GM21737 (cell line): ENCODE data around the gene PPIL1.

Experiments
- ATAC-seq: cut with Tn5 transposase; IDR thresholded peaks from one replicate; pipeline ENCODE4 v1.9.1; 2021; ENCODE audit warnings: mild to moderate bottlenecking, moderate library complexity; ENCODE audit not compliant: unreplicated experiment

Gene PPIL1

DNA sequence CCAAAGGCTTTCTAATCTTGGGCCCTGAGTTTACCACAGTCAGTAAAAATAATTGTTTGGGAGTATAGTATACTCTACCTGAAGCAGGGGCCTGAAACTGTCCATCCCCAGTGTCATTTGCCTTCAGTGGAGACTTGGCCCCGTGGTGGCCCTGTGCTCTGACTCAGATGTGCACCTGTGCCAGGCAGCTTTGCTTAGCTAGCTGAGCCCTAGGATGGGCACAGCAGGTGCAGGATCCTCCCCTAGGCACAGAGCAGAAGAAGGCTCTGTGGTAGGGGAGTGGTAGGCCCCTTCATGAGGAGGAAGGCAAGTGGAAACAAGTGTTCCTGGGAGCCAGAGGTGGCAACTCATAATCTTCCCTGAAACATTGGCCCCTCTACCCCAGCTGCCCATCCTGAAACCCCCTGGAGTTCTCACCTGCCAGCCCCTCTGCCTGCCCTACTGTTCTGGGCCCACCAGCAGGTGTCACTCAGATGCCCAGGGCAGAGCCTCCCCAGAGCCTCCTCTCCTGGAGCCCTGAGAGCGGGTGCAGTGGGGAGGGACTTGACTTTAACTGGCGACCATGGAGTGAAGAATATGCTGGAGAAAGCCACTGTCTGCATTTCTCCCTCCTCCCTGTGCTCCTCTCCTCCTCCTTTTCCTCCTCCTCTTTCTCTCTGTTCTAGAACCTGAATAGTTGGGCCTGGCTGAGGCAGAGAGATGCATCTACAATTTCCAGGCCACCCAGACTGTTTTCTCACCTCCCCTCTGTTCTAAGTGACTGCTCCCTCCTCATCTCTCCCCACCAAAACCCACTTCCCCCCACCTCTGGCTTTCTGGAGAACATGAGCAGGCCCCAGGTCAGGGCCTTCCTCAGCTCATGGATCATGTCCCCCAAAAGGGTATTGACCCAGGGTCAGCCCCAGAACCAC lies 38.2 kb downstream of the PPIL1 start:
- no peak for ATAC-seq

DNA sequence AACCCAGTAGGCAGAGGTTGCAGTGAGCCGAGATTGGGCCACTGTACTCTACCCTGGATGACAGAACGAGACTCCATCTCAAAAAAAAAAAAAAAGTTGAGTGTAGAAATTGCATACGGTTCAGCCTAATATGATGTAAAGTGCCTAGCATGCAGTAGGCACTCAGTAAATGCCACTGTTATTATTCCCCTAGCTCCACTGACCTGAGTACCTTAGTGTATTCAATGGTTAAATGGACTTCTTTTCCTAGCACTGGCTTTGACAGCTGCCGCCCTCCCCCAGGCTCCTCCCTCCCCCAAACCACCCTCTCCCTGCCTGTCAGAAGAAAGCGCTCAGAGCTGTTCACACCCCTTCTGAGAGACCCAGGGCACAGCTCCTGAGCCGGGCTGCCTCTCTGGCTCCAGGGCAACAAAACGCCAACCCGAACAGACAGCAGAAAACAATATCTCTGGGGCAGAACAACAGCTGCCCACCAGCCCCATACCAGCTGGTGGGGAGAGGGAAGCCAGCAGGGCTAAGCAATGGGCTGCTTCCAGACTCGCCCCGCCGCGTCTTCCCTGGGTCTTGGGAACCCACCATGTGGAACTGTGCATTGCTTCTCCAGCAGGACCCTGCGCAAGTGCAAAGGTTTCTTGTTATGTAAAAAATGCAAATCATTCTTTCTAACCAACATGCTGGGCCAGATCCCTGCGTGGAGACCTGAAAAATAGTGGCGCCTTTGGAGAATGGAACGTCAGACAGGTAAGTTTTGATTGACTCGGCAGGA lies 39.8 kb downstream of the PPIL1 start:
- ATAC-seq = no peak

DNA sequence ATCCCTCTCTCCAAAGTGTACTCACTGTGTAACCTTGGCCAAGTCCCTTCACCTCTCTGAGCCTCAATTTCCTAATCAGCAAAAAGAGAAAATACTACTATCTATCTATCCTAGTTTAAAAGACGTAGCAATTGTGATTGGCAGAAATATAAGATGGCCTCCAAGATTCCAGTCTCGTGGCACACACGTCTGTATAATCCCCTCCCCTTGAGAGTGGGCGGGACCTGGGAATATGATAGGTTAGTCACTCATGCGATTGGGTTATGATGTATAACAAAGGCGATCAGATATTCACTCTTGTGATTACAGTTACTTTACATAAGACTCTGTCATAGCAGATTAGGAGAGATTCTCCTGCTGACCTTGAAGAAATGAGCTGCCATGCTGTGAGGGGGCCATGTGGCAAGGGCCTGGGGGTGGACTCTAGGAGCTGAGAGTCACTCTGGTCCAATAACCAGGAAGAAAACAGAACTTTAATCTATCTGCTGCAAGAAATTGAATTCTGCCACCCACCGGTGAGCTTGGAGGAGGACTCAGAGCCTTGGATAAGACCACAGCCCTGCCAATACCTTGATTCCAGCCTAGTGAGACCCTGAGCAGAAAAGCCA lies 41.3 kb downstream of the PPIL1 start:
- no peak for ATAC-seq

DNA sequence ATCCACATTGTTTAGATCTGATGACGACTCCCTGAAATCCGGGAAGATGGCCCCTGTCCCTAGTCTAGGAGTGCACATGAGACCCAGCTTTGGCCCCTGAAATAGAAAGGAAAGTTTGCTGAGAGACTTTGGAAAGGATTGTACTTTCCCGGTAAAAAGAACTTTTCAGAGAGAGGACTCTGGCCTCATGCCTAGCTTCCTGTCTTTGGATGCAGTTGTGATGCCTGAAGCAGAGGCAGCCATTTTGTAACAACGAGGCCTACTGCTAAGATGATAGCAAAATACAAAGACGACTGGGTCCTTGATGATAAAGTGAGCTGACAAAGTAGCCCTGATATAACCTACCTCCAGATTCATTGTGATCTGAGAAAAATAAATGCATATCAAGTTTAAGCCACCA lies 42.3 kb downstream of the PPIL1 start:
- ATAC-seq = no peak

DNA sequence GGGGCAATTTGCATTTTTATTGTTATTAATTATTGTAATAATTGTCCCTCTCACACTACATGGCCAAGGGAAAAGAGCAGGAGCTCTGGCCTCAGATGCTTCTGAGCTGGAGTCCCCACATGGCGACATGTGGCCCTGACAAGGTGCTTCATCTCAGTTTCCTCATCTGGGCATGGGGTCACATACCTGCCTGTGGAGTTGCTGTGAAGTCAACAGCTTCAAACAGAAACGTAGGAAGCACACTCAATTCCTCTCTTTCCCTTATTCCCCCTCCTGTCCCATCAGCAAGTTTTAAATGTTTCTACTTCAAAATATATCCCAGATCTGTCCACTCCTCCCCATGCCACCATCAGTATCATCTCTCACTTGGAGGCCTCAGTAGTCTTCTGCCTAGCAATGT lies 44.0 kb downstream of the PPIL1 start:
- no peak for ATAC-seq

DNA sequence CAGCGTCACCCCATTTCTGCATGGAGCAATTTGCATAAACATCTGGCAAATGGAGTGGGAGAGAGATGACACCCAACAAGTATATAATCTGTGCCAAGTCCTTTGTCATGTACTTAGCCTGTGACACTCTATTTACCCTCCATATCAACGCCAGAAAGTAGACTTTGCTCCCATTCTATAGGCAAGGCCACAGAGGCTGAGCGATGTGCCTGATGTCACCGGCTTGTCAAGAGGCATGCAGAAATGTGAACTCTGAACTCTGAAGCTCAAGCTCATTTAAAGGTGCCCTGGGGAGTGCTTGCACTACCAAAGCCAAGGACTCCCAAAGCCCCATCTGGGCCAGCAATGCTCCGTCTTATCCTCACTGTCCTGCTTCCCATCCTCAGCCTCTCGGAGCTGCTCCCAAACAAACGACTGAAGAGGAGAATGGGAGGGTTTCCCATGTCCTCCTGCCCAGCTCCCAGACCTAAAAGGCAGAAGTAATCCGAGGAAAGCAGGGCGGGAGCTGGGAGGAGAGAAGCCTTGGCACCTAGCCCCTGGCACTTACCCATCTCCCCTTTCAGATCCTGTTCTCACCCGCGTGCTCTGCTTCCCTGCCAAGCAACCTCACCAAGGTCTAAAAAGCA lies 44.6 kb downstream of the PPIL1 start:
- no peak for ATAC-seq

DNA sequence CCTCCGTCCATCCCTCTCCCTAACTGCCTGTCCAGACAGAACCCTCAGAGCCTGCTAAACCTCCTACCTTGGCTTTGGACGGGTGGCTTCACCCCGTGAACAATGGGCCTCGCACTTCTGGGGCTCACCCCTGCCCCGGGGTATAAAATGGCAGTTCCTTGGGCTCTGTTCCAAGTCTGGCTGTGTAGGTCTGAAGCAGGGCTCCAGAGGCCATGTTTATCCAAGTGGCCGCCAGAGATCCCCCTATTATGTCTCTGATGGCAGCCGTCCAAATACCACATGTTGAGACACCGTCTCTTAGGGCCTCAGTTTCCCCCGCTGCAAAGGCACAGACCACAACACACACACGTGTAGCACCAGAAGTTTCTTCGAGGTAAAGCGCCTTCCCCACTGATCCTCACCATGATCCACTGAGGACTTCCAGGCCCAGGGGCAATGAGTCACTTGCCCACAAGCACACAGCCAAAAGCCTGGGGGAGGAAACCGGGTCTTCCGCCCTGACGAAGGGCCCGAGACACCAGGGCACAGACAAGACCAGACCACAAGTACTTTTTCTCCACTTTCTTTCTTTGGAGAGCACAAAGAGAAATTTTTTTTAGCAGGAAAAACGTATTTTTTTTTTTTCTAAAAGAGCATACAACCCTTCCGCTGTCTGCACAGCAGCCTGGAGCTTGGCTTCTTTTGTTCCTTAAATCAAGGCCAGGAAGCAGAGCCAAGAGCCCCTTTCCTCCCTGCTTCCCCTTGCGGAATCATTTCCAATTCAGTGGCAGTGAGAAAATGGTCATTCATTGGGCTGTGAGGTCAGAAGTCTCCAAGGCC lies 47.1 kb downstream of the PPIL1 start:
- no peak for ATAC-seq

DNA sequence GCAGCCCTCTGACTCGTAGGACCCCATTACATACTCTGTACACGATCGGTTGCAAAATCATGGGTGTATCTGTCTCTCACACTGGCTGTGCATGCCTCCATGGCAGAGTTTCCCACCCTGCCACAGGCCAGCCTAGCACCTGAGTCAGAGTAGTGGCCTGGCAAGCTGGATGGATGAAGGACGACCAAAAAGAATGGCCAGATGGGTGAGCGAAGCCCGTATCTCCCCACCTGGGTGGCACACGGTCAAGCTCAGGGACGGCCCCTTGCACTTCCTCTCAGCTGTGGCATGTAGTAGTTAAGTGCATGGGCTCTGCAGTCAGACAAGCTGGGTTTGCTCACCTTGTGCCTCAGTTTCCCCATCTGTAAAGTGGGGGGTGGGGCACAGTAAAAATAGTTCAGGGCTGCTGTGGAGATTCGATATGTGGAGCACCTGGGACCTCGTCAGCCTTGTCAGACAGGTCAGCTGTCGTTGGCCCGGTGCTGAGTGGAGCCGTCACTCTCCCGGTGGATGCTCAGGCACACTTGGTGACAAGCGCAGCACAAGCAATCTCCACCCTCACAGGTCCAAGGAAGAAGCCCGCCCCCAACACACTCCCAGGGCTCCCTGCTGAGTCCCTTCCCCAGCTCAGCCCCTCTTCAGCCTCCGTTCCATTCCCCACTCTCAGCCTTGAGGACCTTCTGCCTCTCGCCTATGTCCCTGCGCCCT lies 47.9 kb downstream of the PPIL1 start:
- ATAC-seq = no peak

DNA sequence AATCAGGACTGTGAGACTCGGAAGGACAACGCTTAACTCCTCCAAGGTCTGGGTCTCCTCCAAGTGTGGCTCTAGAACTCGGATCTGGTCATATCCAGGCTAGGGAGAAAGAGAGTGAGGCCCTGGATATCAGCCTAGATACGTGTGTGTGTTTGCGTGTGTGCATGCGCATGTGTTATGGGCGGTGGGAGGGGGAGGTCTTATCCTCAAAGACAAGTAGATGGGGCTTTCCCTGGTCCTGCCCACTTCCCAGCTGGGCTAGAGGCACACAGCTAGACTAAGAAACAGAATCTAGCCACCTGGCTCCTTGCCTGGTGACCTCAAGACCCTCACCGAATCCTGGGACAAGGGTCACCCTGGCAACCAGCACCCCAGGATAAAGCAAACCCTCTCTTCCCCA lies 48.6 kb downstream of the PPIL1 start:
- no peak for ATAC-seq

DNA sequence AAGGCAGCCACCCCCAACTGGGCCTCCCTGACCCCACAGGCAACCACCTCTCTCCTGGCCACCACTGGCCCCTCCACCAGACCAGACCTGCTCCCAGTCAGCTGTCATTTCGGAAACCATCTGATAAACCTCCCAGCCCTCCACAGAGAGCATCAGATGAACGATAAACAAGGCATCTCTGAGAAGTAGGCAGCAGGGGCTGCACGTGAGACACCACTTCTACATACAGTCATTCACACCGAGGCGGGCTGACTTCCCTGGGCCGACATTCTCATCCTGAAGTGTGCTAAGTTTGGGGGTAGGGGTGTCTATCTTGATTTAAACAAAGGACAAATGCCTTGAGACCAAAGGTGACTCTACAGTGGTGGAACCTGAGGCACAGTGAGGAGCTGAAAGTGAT lies 49.2 kb downstream of the PPIL1 start:
- no peak for ATAC-seq

DNA sequence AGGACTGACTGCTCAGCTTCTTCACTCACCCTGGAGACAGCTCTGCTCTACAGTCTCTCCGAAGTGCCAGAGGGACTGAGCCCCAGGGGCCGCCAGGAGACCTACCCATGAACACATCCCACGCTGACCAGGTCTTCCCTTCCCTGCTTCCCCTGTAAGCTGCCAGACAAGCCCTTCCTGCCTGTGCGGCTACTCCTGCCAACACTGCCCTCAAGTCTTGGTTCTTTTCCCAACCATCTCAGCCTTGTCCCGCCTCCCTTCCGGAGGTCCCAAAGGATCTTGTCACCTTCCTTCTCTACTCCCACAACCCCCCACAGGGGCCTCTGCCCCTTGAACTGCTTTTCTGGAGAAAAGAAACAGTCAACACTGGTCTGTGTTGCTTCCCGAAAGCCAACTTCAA lies 50.4 kb downstream of the PPIL1 start:
- ATAC-seq = no peak

DNA sequence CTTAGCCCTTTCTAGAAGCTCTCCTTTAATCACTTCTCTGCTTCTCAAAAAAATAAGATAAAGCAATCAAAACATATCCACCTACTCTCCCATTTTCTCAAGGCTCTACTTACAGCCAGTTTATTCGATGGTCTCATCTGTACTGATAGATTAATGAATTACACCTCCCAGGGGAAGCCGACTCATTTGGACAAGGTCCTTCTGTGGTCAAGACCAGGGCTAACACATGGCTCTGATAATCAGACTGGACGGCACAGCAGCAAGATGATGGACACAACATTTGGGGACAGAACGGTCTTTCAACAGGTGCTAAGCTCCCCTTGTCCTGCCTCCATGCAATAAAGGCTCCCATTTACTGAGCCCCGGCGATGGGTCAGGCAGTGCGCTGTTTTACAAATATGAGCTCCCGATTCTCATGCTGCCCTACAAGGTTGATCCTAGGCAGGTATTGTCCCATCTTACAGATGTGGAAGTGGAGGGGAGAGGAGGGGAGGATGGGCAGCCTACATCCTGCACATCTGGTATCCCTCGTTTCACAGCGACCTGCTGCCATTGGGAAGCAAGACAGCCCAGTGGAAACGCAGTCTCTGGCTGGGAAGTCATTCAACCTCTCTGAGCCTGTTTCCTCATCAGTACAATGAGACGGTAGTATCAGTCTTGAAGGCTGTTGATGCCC lies 51.0 kb downstream of the PPIL1 start:
- no peak for ATAC-seq

DNA sequence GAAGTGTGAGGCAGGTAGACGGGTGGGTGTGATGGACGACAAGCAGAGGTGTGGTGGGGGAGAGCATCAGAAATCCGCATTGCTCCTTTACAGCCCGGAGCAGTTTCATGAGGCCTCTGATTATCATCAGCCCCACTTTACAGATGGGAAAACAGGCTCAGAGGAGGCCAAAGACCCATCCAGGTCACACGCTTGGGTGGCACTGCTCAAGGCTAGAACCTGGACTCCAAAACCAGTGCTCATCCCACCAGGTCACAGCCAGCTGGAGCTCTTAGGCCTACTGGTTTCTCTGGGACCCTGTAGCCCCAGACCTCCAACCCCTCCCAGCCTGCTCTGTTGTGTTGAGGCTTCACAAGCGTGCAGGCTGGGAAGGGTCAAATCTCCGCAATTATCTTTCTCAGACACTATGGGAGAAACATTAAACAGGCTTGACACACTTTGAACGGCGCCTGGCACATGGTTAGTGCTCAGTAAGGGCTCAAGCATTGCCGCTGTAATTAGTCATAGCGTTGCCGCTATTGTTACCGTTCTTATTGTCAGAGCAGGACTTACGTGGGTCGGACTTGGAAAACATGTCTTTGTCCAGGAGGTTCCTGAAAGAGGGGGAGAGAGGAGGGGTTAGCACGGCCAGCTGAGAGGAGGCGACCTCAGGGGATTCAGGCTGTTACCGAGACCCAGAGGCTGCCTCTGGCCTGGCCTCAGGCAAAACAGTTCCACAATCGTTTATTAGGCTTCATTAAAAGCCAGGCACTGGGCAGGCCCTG lies 51.9 kb downstream of the PPIL1 start:
- no peak for ATAC-seq

DNA sequence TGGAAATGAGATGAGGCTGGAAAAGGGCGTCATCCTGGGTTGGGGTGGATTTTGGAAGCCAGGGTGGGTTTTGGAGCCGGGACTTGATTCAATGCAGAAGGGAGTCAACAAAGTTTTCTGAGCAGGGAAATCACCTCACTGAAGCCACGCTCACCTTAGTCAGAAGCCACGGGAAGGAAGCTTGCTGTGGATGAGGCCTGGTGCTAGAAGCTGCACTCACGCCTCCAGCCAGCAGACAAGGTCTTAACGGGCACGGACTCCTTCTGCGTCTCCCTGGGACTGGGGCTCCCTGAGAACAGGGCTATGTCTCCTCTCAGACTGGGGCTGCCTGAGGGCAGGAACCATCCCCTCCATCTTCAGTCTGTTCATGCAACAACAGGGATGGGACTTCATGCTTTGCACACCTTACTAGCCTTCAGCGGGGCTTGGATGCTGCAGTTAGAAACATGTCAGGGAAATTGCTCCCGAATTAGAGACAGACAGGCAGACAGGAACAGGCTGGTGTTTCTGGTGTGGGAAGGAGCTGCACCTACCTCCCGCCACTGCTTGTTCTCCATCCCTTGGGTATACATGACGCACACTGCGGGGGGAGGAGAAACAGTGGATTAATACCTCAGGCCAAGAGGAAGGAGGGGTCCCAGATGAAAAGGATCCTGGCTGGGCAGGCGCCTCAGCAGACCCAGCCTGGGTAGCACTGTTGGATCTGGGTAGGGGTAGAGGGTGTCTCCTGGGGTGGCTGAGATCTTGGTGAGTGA lies 52.8 kb downstream of the PPIL1 start:
- ATAC-seq = no peak

DNA sequence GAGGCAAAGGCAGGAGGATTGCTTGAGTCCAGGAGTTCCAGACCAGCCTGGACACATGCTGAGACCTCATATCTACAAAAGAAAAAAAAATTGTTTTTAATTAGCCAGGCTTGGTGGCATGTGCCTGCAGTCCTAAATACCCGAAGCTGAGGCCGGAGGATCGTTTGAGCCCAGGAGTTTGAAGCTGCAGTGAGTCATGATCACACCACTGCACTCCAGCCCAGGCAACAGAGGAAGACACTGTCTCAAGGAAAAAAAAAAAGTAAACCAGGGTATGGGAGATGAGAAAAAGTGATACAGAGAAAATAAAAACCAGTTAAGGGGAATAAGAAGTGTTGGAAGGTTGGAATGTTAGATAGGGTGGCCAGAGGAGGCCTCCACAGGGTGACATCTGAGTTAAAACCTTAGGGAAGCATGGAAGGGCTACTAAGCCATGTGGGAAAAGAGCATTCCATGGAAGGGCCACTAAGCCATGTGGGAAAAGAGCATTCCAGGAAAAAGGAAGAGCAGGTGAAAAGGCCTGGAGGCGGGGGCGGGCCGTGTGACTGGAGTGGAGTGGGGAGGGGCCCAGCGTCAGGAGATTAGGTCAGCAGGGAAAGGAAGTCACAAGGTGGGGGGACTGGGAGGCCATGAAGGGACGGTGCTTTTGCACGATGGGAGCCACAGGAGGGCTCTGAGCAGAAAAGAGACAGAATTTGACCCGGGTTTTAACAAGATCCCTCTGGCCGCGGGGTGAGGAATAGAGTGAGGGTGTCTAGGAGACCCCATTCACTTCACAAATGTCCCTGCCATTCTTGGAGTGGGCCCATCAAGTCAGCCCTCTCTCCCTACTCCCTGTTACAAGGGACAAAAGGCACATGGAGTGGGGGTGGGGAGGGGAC lies 53.7 kb downstream of the PPIL1 start:
- ATAC-seq = no peak

DNA sequence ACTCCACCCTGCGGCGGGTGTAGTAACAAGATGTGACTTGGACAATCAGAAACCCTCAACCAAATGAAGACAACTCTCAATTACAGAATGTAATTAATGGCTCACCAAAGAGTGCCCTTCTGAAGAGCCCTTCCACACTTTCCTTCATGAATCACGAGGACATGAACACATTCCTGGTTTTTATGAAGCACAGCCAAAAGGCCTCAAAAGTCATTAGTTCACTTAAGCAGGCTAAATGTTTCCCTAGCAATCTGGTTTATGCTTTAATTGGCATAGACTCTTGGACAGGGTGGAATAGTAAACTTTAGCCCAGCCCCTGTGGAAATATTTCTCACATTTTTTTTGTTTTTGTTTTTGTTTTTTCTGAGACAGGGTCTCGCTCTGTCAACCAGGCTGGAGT lies 55.8 kb downstream of the PPIL1 start:
- ATAC-seq = no peak

DNA sequence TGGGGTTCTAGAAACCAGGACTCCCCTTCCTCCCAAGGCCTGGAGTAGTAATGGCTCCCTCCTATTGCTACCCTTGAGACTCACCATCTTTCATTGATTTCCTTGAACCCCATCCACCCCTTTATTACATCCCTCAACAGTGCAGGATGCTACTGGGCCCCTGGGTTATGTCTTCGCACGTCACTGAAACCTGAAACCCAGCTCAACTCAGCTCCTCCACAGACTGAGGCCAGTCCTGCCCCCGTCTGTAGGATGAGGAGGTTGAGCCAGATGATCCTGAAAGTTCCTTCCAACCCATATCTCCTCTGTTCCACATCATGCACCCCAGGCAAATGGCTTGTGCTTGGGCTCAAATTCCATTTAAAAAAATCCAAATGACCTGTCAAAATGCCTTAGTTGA lies 56.8 kb downstream of the PPIL1 start:
- no peak for ATAC-seq
